Endodermal cell (in vitro differentiated cells): ENCODE results near the gene BANP. TPM values are rescaled to one million over a fixed set of nuclear protein-coding genes. Genes with fewer than 3 reads are reported as not detected.
"Not testable (repeated sequence)": the region's sequence is repeated elsewhere in the genome, so short reads cannot be mapped to it uniquely, and the experiment has no call there.

Experiments used
- DNase-seq: peaks from one replicate; pipeline ENCODE4 v3.0.0-alpha.2; 2017
- H3K27ac ChIP-seq: 2 replicates; pipeline ENCODE4 v1.5.1; 2013; ENCODE audit warnings: mild to moderate bottlenecking, low read depth, low read length, moderate library complexity
- H3K27me3 ChIP-seq: 2 replicates; pipeline ENCODE4 v1.6.1; 2013; ENCODE audit warnings: mild to moderate bottlenecking, low read length, moderate library complexity; ENCODE audit not compliant: insufficient read depth, control insufficient read depth, poor library complexity, severe bottlenecking
- H3K36me3 ChIP-seq: 2 replicates; pipeline ENCODE4 v1.7.0; 2013; ENCODE audit warnings: mild to moderate bottlenecking, low read length, moderate library complexity; ENCODE audit not compliant: control insufficient read depth, insufficient read depth
- H3K4me1 ChIP-seq: one replicate; pipeline ENCODE4 v1.7.0; 2013; ENCODE audit warnings: low read length; ENCODE audit not compliant: control insufficient read depth, insufficient read depth
- H3K4me3 ChIP-seq: 2 replicates; pipeline ENCODE4 v1.5.1; 2013; ENCODE audit warnings: mild to moderate bottlenecking, low read length, moderate library complexity
- H3K9ac ChIP-seq: 2 replicates; pipeline ENCODE4 v1.6.1; 2013; ENCODE audit warnings: mild to moderate bottlenecking, low read length, moderate library complexity; ENCODE audit not compliant: poor library complexity, severe bottlenecking; ENCODE audit errors: extremely low read depth
- H3K9me3 ChIP-seq: 2 replicates; pipeline ENCODE4 v1.6.1; 2013; ENCODE audit warnings: mild to moderate bottlenecking, low read length, moderate library complexity; ENCODE audit not compliant: control insufficient read depth
- H3K27ac Mint-ChIP-seq: 2 replicates; pipeline ENCODE4 v1.8.0; 2020; ENCODE audit warnings: mixed read lengths
- H3K27me3 Mint-ChIP-seq: 2 replicates; pipeline ENCODE4 v1.8.0; 2021; ENCODE audit warnings: mild to moderate bottlenecking, mixed read lengths; ENCODE audit not compliant: insufficient read depth
- H3K36me3 Mint-ChIP-seq: 2 replicates; pipeline ENCODE4 v1.8.0; 2020; ENCODE audit warnings: low read depth, mixed read lengths
- H3K4me1 Mint-ChIP-seq: 2 replicates; pipeline ENCODE4 v1.8.0; 2020; ENCODE audit warnings: mixed read lengths
- H3K4me3 Mint-ChIP-seq: 2 replicates; pipeline ENCODE4 v1.8.0; 2020; ENCODE audit warnings: mild to moderate bottlenecking, moderate library complexity, mixed read lengths
- H3K9me3 Mint-ChIP-seq: 2 replicates; pipeline ENCODE4 v1.8.0; 2020; ENCODE audit warnings: mild to moderate bottlenecking, mixed read lengths
- CTCF ChIP-seq: fragments of 200-600 bp; sonication (generic); conservative IDR thresholded peaks from 2 replicates; pipeline ENCODE4 v1.5.0; 2021; ENCODE audit warnings: antibody characterized with exemption, mild to moderate bottlenecking
- WGBS, 2 experiments: methylation state at CpG; one replicate each; pipeline versions ENCODE4 v1.1.5 to v1.1.7; 2013; ENCODE audit warnings: missing lambda C conversion rate in 2 of 2, mixed read lengths in 1 of 2; ENCODE audit not compliant: insufficient coverage in 1 of 2, insufficient read length in 1 of 2; 5-methylcytosine and 5-hydroxymethylcytosine counted together
- total RNA-seq, 2 donors: library from RNA; stranded (reverse); fragmentation: NEBNext Ultra II Directional in 1 of 2; extraction: Animal tissue kit (Norgen Biotek cat#: 25700) in 1 of 2; gene quantifications; 2 replicates in 1 of 2; 3 replicates in 1 of 2; pipeline ENCODE4 v1.2.1, GENCODE V29; 2021

BANP gene
- total RNA-seq, 2 donors from 2014 or later: 39.5 to 45.5 TPM

DNA sequence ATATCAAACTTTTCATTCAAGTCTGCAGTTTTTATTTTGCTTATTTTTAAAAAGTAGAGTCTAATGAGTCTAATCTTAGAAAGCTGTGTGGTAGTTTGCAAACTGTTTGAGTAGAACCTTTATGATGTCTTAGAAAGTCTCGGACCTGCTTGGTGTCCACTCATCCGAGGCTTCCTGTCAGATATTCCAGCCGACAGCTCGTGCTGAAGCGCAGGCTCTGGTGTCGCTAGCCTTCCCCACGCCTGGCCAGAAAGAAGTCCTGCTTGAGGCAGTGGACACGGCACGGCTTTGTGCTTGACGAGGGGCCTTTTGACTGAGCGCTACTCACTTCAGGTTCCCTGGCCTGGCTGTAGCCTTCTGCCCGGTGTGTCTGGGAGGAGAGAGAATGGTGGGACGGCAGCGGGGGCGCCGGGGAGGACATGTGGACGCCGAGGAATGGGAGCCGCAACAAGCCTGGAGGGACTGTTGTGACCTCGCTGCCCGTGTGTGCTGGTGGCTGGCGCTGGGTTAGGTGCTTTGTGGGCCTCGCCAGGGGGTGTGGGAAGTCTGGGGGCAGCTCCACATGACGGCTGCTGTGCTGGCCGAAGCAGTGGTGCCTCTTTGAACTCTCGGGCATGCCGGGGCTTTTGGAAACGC, 33.5 kb downstream of the BANP start:
- H3K4me3 ChIP-seq: no peak overlapping the region
- no peaks in the 10 kb centered on the region for H3K4me1 ChIP-seq
- Mint-ChIP-seq H3K9me3 (no peaks in the 10 kb centered on the region), H3K36me3 (peaks cover 43% of the 10 kb centered on the region), H3K27ac (peak overlapping the region; percentile 79), H3K4me3 (no peak overlapping the region), H3K27me3 (no peaks in the 10 kb centered on the region), H3K4me1 (peaks cover 13% of the 10 kb centered on the region)
- 96% methylated on average over 18 to 28 of the region's 28 CpGs for WGBS, 2 experiments
- H3K27ac ChIP-seq: no peak overlapping the region
- H3K36me3 ChIP-seq: peaks cover 6% of the 10 kb centered on the region
- TF ChIP-seq CTCF: no peak
- H3K9ac ChIP-seq: no peak overlapping the region
- H3K9me3 ChIP-seq: no peaks in the 10 kb centered on the region
- no peaks in the 10 kb centered on the region for H3K27me3 ChIP-seq
- DNase-seq: no peak

DNA sequence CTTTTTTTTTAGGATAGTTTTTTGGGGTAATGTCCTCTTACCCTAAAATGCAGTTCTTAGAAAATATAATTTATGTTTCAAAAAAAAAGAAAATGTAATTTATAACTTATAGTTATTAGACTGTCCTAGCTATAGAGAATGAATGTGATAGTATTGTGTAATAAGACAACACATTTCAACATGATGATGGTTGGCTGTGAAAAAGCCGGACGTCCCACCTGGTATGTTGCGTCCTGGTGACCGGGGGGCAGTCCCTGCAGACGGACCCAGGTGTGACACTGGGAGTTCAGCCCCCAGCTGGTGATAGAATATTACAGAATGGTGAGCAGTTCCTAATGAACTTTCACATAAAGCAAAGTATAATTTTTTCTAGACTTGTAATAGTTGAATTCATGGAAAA, 34.3 kb downstream of the BANP start:
- not testable (repeated sequence) for H3K27me3 ChIP-seq, H3K27ac ChIP-seq, H3K9me3 ChIP-seq, H3K27me3 Mint-ChIP-seq, H3K9ac ChIP-seq, H3K4me1 ChIP-seq, H3K36me3 ChIP-seq, DNase-seq, H3K4me3 Mint-ChIP-seq, H3K9me3 Mint-ChIP-seq, H3K27ac Mint-ChIP-seq, H3K4me3 ChIP-seq
- 91% methylated on average over 5 of the region's 5 CpGs; no CpG with 5 or more reads in 1 of the 2 experiments for WGBS, 2 experiments
- peaks cover 47% of the 10 kb centered on the region for H3K36me3 Mint-ChIP-seq
- peaks cover 13% of the 10 kb centered on the region for H3K4me1 Mint-ChIP-seq

GRCh38 chr16:87986361-87986849, 35.2 kb downstream of the BANP start:
- H3K4me3 Mint-ChIP-seq, H3K4me3 ChIP-seq, H3K27ac Mint-ChIP-seq, DNase-seq, H3K36me3 ChIP-seq, H3K9me3 Mint-ChIP-seq, H3K27me3 ChIP-seq, H3K9ac ChIP-seq, H3K27me3 Mint-ChIP-seq, H3K9me3 ChIP-seq, H3K4me1 ChIP-seq, H3K27ac ChIP-seq: not testable (repeated sequence)
- 67 to 97% methylated on average over 1 to 5 of the region's 5 CpGs for WGBS, 2 experiments
- H3K36me3 Mint-ChIP-seq: peaks cover 52% of the 10 kb centered on the region
- peaks cover 13% of the 10 kb centered on the region for H3K4me1 Mint-ChIP-seq

- H3K27ac Mint-ChIP-seq: peak overlapping the region; percentile 55
- WGBS, 2 experiments: 84 to 90% methylated on average over 4 to 9 of the region's 9 CpGs
- H3K4me3 ChIP-seq, H3K27me3 ChIP-seq, H3K27me3 Mint-ChIP-seq, H3K4me1 Mint-ChIP-seq, H3K4me1 ChIP-seq, H3K36me3 ChIP-seq, H3K9me3 Mint-ChIP-seq, DNase-seq, H3K4me3 Mint-ChIP-seq, H3K9me3 ChIP-seq, H3K27ac ChIP-seq, H3K9ac ChIP-seq: not testable (repeated sequence)
- peaks cover 44% of the 10 kb centered on the region for H3K36me3 Mint-ChIP-seq
Measured at GRCh38 chr16:87988596-87988995, 37.4 kb downstream of the BANP start.

- H3K4me1 ChIP-seq, H3K9me3 Mint-ChIP-seq, H3K27ac Mint-ChIP-seq, H3K27me3 Mint-ChIP-seq, H3K4me1 Mint-ChIP-seq, DNase-seq, H3K27me3 ChIP-seq, H3K36me3 ChIP-seq, H3K27ac ChIP-seq, H3K4me3 ChIP-seq, H3K9ac ChIP-seq, H3K4me3 Mint-ChIP-seq, H3K9me3 ChIP-seq: not testable (repeated sequence)
- 60 to 94% methylated on average over 1 to 3 of the region's 4 CpGs for WGBS, 2 experiments
- peaks cover 37% of the 10 kb centered on the region for H3K36me3 Mint-ChIP-seq
Measured at GRCh38 chr16:87990254-87990653, 39.0 kb downstream of the BANP start.

- H3K4me1 ChIP-seq, DNase-seq, H3K9me3 Mint-ChIP-seq, H3K27ac ChIP-seq, H3K4me3 ChIP-seq, H3K27ac Mint-ChIP-seq, H3K36me3 ChIP-seq, H3K9me3 ChIP-seq, H3K9ac ChIP-seq, H3K27me3 Mint-ChIP-seq, H3K27me3 ChIP-seq, H3K4me1 Mint-ChIP-seq, H3K4me3 Mint-ChIP-seq: not testable (repeated sequence)
- peaks cover 25% of the 10 kb centered on the region for H3K36me3 Mint-ChIP-seq
- 96 to 100% methylated on average over 1 to 4 of the region's 7 CpGs for WGBS, 2 experiments
Measured at GRCh38 chr16:87992142-87992541, 40.9 kb downstream of the BANP start.
